WERI-Rb-1 (cell line): ENCODE measurements around the gene HOXD9.
A peak's percentile ranks its signal among the peaks of the same experiment; 100 is the strongest.

Experiments used
- DNase-seq: peaks from one replicate; pipeline ENCODE4 v3.0.0-alpha.2; 2020
- H3K27ac ChIP-seq: fragments of 250-450 bp; sonication (Bioruptor Pico); 2 replicates; pipeline ENCODE4 v1.5.1; 2020; ENCODE audit warnings: mild to moderate bottlenecking, moderate library complexity
- H3K27me3 ChIP-seq: fragments of 250-450 bp; sonication (Bioruptor Pico); 2 replicates; pipeline ENCODE4 v1.5.1; 2021; ENCODE audit warnings: mild to moderate bottlenecking, low read depth, moderate library complexity; ENCODE audit not compliant: insufficient read depth, severe bottlenecking
- H3K36me3 ChIP-seq: fragments of 250-450 bp; sonication (Bioruptor Pico); 2 replicates; pipeline ENCODE4 v1.5.1; 2020; ENCODE audit warnings: mild to moderate bottlenecking, moderate library complexity
- H3K4me3 ChIP-seq: 2 replicates; pipeline ENCODE4 v1.5.1; 2011; ENCODE audit warnings: low read depth, mild to moderate bottlenecking, control low read depth, low read length
- H3K9me3 ChIP-seq: fragments of 250-450 bp; sonication (Bioruptor Pico); 2 replicates; pipeline ENCODE4 v1.5.1; 2021; ENCODE audit warnings: mild to moderate bottlenecking, moderate library complexity; ENCODE audit not compliant: severe bottlenecking
- TF ChIP-seq, protein P1 (sequence below): IDR thresholded peaks from 2 replicates; pipeline ENCODE4 v1.5.1; 2011; ENCODE audit warnings: low read depth, mild to moderate bottlenecking, control low read depth, inconsistent platforms, low read length

The HOXD9 gene

DNA sequence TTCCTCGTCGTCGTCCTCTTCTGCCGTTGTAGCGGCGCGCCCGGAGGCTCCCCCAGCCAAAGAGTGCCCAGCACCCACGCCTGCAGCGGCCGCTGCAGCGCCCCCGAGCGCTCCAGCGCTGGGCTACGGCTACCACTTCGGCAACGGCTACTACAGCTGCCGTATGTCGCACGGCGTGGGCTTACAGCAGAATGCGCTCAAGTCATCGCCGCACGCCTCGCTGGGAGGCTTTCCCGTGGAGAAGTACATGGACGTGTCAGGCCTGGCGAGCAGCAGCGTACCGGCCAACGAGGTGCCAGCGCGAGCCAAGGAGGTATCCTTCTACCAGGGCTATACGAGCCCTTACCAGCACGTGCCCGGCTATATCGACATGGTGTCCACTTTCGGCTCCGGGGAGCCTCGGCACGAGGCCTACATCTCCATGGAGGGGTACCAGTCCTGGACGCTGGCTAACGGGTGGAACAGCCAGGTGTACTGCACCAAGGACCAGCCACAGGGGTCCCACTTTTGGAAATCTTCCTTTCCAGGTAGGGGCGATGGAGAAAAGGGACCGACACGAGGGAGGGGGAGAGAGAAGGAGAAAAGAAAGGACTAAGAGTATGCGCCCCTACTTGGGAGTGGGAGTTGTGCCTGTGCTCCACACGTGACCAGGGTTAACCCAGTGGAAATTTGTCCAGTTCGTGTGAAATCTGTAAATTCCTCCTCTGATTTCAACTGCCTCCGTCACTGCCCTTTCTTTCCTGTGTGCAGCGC lies 29.2 kb upstream of the HOXD9 start:
- DNase-seq: peak; percentile 34
- no peaks in the 10 kb centered on the region for H3K36me3 ChIP-seq
- TF ChIP-seq, protein P1, sequence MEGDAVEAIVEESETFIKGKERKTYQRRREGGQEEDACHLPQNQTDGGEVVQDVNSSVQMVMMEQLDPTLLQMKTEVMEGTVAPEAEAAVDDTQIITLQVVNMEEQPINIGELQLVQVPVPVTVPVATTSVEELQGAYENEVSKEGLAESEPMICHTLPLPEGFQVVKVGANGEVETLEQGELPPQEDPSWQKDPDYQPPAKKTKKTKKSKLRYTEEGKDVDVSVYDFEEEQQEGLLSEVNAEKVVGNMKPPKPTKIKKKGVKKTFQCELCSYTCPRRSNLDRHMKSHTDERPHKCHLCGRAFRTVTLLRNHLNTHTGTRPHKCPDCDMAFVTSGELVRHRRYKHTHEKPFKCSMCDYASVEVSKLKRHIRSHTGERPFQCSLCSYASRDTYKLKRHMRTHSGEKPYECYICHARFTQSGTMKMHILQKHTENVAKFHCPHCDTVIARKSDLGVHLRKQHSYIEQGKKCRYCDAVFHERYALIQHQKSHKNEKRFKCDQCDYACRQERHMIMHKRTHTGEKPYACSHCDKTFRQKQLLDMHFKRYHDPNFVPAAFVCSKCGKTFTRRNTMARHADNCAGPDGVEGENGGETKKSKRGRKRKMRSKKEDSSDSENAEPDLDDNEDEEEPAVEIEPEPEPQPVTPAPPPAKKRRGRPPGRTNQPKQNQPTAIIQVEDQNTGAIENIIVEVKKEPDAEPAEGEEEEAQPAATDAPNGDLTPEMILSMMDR: peak; percentile 46
- H3K4me3 ChIP-seq: peak overlapping the region; percentile 41
- H3K27ac ChIP-seq: no peak overlapping the region
- H3K9me3 ChIP-seq: no peaks in the 10 kb centered on the region
- H3K27me3 ChIP-seq: peaks cover 97% of the 10 kb centered on the region

DNA sequence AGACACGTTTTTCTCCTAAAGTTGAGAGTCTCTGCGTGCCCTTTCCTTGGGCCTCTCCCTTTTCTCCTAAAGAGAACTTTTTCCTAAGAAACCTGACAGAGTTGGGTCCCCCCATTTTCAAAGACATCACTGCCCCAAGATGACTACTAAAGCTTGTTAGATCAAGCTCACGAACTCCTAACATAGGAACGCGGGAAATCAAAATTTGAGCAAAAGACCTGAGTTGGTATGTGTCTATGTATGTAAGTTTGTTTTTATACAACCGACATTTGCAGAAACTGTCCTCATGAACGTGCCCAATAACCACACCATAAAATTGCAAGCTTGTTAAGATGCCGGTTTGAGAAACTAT lies 28.6 kb upstream of the HOXD9 start:
- Histone ChIP-seq H3K27me3 (peaks cover 97% of the 10 kb centered on the region), H3K4me3 (no peak overlapping the region), H3K36me3 (no peaks in the 10 kb centered on the region), H3K27ac (no peak overlapping the region), H3K9me3 (no peaks in the 10 kb centered on the region)
- TF ChIP-seq, protein P1: no peak
- no peak for DNase-seq

DNA sequence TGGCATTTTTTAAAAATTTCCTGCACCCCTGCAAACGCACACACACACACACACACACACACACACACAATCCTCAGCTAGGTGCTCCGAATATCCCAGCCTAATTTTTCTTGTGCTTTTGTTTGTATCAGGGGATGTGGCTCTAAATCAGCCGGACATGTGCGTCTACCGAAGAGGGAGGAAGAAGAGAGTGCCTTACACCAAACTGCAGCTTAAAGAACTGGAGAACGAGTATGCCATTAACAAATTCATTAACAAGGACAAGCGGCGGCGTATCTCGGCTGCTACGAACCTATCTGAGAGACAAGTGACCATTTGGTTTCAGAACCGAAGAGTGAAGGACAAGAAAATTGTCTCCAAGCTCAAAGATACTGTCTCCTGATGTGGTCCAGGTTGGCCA lies 28.2 kb upstream of the HOXD9 start:
- H3K27ac ChIP-seq: no peak overlapping the region
- no peak overlapping the region for H3K4me3 ChIP-seq
- no peak for DNase-seq
- TF ChIP-seq, protein P1: no peak
- H3K27me3 ChIP-seq: peaks cover 97% of the 10 kb centered on the region
- H3K9me3 ChIP-seq: no peaks in the 10 kb centered on the region
- no peaks in the 10 kb centered on the region for H3K36me3 ChIP-seq

DNA sequence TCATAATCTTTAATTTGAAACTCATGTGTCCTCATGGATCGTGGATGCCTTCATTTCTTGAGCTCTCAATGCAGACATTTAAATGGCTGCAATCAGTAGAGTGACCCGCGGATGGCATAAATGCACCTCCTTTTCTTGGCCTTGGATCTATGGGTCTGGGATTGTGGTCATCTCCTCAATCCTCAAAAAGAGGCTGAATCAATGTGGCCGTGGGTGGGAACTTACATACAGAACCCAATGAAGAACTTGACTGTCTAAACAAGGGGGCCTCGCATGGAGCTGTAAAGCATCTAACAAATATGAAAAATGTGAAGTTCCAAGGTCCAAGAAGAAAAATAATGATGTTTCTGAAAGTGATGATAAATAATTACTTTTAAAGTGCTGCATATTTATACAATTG lies 27.1 kb upstream of the HOXD9 start:
- peaks cover 97% of the 10 kb centered on the region for H3K27me3 ChIP-seq
- no peak overlapping the region for H3K27ac ChIP-seq
- no peak for DNase-seq
- peaks cover 9% of the 10 kb centered on the region for H3K9me3 ChIP-seq
- TF ChIP-seq, protein P1: no peak
- no peak overlapping the region for H3K4me3 ChIP-seq
- H3K36me3 ChIP-seq: no peaks in the 10 kb centered on the region

DNA sequence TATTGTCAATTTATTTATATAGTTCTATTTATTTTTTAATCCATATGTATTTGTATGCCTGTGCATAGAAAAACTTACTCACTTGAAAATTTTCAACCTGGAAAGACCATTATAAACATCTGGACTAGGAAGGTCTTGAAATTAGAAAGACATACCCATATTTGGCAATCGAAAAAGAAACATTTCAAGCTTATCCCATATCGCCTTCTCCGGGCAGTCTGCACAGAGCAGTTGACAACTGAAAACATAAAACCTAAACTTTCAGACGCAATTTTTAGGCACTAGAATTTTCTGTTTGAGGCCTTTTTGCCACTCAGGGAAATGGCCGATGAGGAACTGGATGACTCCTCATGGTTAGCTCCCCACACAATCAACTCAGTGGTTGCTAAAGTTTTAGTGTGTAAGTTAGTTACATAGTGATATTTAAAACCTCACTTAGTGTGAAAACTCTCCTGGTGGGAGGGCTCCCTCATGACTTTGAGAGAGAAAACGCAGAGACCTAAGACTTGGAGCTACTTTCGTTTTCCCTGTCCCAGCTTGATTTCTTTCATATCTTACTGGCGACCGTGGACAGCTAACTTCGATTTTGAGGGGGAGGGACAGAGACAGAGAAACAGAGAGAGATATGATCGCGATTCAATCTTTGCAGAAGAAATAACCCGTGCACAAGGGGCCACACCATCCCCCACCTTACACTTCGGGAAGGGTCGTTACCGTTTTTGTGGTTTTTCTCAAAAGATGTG lies 26.1 kb upstream of the HOXD9 start:
- Histone ChIP-seq H3K4me3 (0 out of 2 replicates have a peak overlapping the region, but pooled peaks have one; percentile 43), H3K9me3 (peaks cover 11% of the 10 kb centered on the region), H3K27me3 (peaks cover 97% of the 10 kb centered on the region), H3K36me3 (no peaks in the 10 kb centered on the region), H3K27ac (no peak overlapping the region)
- no peak for DNase-seq
- TF ChIP-seq, protein P1: no peak
